ENCODE measurements around the gene PRDM16. TPM values are rescaled to one million over a fixed set of nuclear protein-coding genes. Genes with fewer than 3 reads are reported as not detected.

PRDM16 gene
- total RNA-seq, 4 donors from 2014 or later, result 0.26 to 7.7 (median 0.35) TPM; not detected in 1

GRCh38 chr1:3127738-3128137 lies 58.7 kb downstream of the PRDM16 start:
- no peak for TF ChIP-seq CTCF (IDR thresholded peaks at IDR 0.05)
- TF ChIP-seq POLR2A (IDR thresholded peaks at IDR 0.05), result no peak
- no peak for DNase-seq
- no peaks in the 10 kb centered on the region for H3K36me3 ChIP-seq
- H3K4me1 ChIP-seq, result peaks cover 0 to 11% of the 10 kb centered on the region in 2 donors
- H3K27ac ChIP-seq, result no peak overlapping the region
- no peaks in the 10 kb centered on the region for H3K27me3 ChIP-seq
- intact Hi-C loops (cut with DNase I; ENCODE audit: low total_unique reads), result no loop called here
- no peak overlapping the region for H3K4me3 ChIP-seq
- H3K9me3 ChIP-seq, result no peaks in the 10 kb centered on the region

- Histone ChIP-seq H3K27me3 (no peaks in the 10 kb centered on the region), H3K9me3 (no peaks in the 10 kb centered on the region), H3K36me3 (no peaks in the 10 kb centered on the region), H3K4me1 (peaks cover 0 to 11% of the 10 kb centered on the region in 2 donors), H3K4me3 (no peak overlapping the region), H3K27ac (no peak overlapping the region)
- TF ChIP-seq POLR2A (IDR thresholded peaks at IDR 0.05) (no peak), CTCF (IDR thresholded peaks at IDR 0.05) (no peak)
- intact Hi-C loops (cut with DNase I; ENCODE audit: low total_unique reads), result no loop called here
- no peak for DNase-seq
Measured at GRCh38 chr1:3128431-3129132, 59.6 kb downstream of the PRDM16 start.

GRCh38 chr1:3129133-3129490 lies 60.1 kb downstream of the PRDM16 start:
- Histone ChIP-seq H3K4me1 (peaks cover 0 to 11% of the 10 kb centered on the region in 2 donors), H3K27me3 (no peaks in the 10 kb centered on the region), H3K9me3 (no peaks in the 10 kb centered on the region), H3K36me3 (no peaks in the 10 kb centered on the region), H3K27ac (no peak overlapping the region), H3K4me3 (no peak overlapping the region)
- intact Hi-C loops (cut with DNase I; ENCODE audit: low total_unique reads), result no loop called here
- TF ChIP-seq POLR2A (IDR thresholded peaks at IDR 0.05) (no peak), CTCF (IDR thresholded peaks at IDR 0.05) (no peak)
- DNase-seq, result no peak

- Histone ChIP-seq H3K36me3 (no peaks in the 10 kb centered on the region), H3K27me3 (no peaks in the 10 kb centered on the region), H3K27ac (no peak overlapping the region), H3K4me1 (peaks cover 0 to 11% of the 10 kb centered on the region in 2 donors), H3K4me3 (no peak overlapping the region), H3K9me3 (no peaks in the 10 kb centered on the region)
- DNase-seq, result no peak
- TF ChIP-seq CTCF (IDR thresholded peaks at IDR 0.05) (no peak), POLR2A (IDR thresholded peaks at IDR 0.05) (no peak)
- intact Hi-C loops (cut with DNase I; ENCODE audit: low total_unique reads), result no loop called here
Measured at GRCh38 chr1:3130268-3130667, 61.3 kb downstream of the PRDM16 start.

- no peak overlapping the region for H3K27ac ChIP-seq
- no peaks in the 10 kb centered on the region for H3K27me3 ChIP-seq
- DNase-seq, result no peak
- no peaks in the 10 kb centered on the region for H3K9me3 ChIP-seq
- H3K4me1 ChIP-seq, result no peaks in the 10 kb centered on the region
- no peak overlapping the region for H3K4me3 ChIP-seq
- TF ChIP-seq POLR2A (IDR thresholded peaks at IDR 0.05), result no peak
- no peak for TF ChIP-seq CTCF (IDR thresholded peaks at IDR 0.05)
- intact Hi-C loops (cut with DNase I; ENCODE audit: low total_unique reads), result no loop called here
- H3K36me3 ChIP-seq, result no peaks in the 10 kb centered on the region
Measured at GRCh38 chr1:3132660-3133059, 63.7 kb downstream of the PRDM16 start.

All from uterus (tissue), 4 donors.